ENCODE results near the gene CNFN. TPM values are rescaled to one million over a fixed set of nuclear protein-coding genes. Genes with fewer than 3 reads are reported as not detected.

CNFN gene
- total and polyA plus RNA-seq, 10 of the 15 experiments (the other 5 are each of a cell fraction or from before 2014, with no cell fraction given): 0.60 TPM; not detected in 9

DNA sequence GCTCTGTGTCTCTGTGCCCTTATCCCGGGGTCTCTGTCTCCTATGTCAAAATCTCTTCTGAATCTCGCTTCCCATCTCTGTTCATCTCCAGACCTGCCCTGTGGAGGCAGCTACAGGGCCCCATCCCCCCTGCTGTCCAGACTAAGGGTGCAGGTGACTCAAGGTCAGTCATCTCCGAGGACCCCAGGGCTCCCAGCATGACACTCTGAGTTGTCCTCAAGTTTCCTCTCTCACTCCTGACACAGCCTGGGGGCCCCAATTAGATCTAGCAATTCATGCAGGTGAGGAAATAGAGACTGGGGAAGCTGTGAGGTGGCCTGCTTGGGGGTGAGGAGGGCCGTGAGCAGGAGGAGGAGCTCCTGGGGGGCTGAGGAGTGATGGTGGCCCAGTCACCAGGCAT is 2.1 kb upstream of the CNFN start:
- ATAC-seq (no peak), FAIRE-seq (no peak), DNase-seq (ENCODE audit: low read depth, low spot score) (no peak)
- intact Hi-C loops (cut with micrococcal nuclease; ENCODE audit: unreplicated experiment) (no loop called here), in situ Hi-C loops (cut with MboI) (no loop called here)
- no peak overlapping the region for H3K27ac ChIP-seq (ENCODE audit: control insufficient read depth, insufficient read depth)
- SMC1A ChIA-PET (ENCODE audit: uncharacterized antibody, unreplicated experiment): no interaction called here
- H3K4me1 ChIP-seq (ENCODE audit: control insufficient read depth, insufficient read depth, low read length): 0 out of 2 replicates have a peak, but pooled peaks cover 3% of the 10 kb centered on the region
- H3K4me3 ChIP-seq: no peak overlapping the region
- CTCF ChIA-PET: interaction anchor here (1.1 to 1.2 kb wide), 2 partner anchors 9 to 41 kb away, joined by 4 read pairs; no protein-coding TSS in a partner anchor
- H3K27me3 ChIP-seq (replicated peaks in 1 of 2; ENCODE audit: control insufficient read depth in 2 of 2, insufficient read depth in 2 of 2, low read length in 1 of 2): peaks cover 0 to 2% of the 10 kb centered on the region in 2 experiments; a peak in 2 of 4 replicates
- 30% methylated on average over 4 of the region's 4 CpGs for WGBS (ENCODE audit: insufficient coverage, insufficient replicate concordance, low lambda C conversion rate, missing lambda C conversion rate)
- BruUV-seq (replicated peaks): no TSS peak
- H3K9ac ChIP-seq (ENCODE audit: control insufficient read depth, insufficient read depth, low read length): no peak overlapping the region
- H3K79me2 ChIP-seq (ENCODE audit: control insufficient read depth, insufficient read depth, low read length): no peaks in the 10 kb centered on the region; the same call in 1 of the 2 replicates
- H2AFZ ChIP-seq (ENCODE audit: control insufficient read depth, low read depth, low read length): no peak overlapping the region
- no peak overlapping the region for H3K4me2 ChIP-seq (ENCODE audit: control insufficient read depth, insufficient read depth)
- H4K20me1 ChIP-seq (ENCODE audit: control insufficient read depth, insufficient read depth): no peaks in the 10 kb centered on the region
- RAD21 ChIA-PET (ENCODE audit: unreplicated experiment): no interaction called here
- H3K36me3 ChIP-seq (ENCODE audit: control insufficient read depth in 2 of 2, insufficient read depth in 2 of 2, low read length in 1 of 2): no peaks in the 10 kb centered on the region
- no peaks in the 10 kb centered on the region for H3K9me3 ChIP-seq (replicated peaks; ENCODE audit: control insufficient read depth, insufficient read depth, low read length)
- POLR2A ChIA-PET: no interaction called here
- no peak for TF ChIP-seq FOXK2 (IDR thresholded peaks at IDR 0.05)
- TF ChIP-seq HDAC2 (IDR thresholded peaks at IDR 0.05): no peak
- no peak for TF ChIP-seq SP1 (IDR thresholded peaks at IDR 0.05; ENCODE audit: low read depth, low read length)
- TF ChIP-seq NKRF (conservative IDR thresholded peaks at IDR 0.05): no peak
- no peak for TF ChIP-seq ZBTB4 (CRISPR knock-in tag; IDR thresholded peaks at IDR 0.05)
- no peak for TF ChIP-seq KDM1A (IDR thresholded peaks at IDR 0.05; ENCODE audit: borderline replicate concordance)
- TF ChIP-seq NRF1 (conservative IDR thresholded peaks at IDR 0.05; ENCODE audit: low read depth, low read length): no peak
- TF ChIP-seq, protein P1, sequence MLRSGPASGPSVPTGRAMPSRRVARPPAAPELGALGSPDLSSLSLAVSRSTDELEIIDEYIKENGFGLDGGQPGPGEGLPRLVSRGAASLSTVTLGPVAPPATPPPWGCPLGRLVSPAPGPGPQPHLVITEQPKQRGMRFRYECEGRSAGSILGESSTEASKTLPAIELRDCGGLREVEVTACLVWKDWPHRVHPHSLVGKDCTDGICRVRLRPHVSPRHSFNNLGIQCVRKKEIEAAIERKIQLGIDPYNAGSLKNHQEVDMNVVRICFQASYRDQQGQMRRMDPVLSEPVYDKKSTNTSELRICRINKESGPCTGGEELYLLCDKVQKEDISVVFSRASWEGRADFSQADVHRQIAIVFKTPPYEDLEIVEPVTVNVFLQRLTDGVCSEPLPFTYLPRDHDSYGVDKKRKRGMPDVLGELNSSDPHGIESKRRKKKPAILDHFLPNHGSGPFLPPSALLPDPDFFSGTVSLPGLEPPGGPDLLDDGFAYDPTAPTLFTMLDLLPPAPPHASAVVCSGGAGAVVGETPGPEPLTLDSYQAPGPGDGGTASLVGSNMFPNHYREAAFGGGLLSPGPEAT (IDR thresholded peaks at IDR 0.05; ENCODE audit: low read depth): no peak
- TF ChIP-seq HDAC6 (IDR thresholded peaks at IDR 0.05; ENCODE audit: unreplicated experiment): no peak
- TF ChIP-seq MYB (IDR thresholded peaks at IDR 0.05; ENCODE audit: borderline replicate concordance, low read depth, low read length): no peak
- no peak for TF ChIP-seq ZNF274 (IDR thresholded peaks at IDR 0.05; ENCODE audit: insufficient read depth, insufficient read length)
- TF ChIP-seq SREBF2 (IDR thresholded peaks at IDR 0.05; ENCODE audit: low read length): no peak
- no peak for TF ChIP-seq ZBTB33 (IDR thresholded peaks at IDR 0.05)
- TF ChIP-seq FOS (IDR thresholded peaks at IDR 0.05; ENCODE audit: borderline replicate concordance, extremely low read depth, insufficient read length): no peak
- TF ChIP-seq POU2F2 (IDR thresholded peaks at IDR 0.05; ENCODE audit: borderline replicate concordance, low read depth, low read length): no peak
- TF ChIP-seq SMAD1 (IDR thresholded peaks at IDR 0.05; ENCODE audit: low read depth, partially characterized antibody): no peak

Data from GM12878 (cell line).